IMR-90 (cell line): Measurements from ENCODE around the gene PTPRN2. TPM values are rescaled to one million over a fixed set of nuclear protein-coding genes. Genes with fewer than 3 reads are reported as not detected.

ENCODE experiments used
- ATAC-seq: fragments of 200-7000 bp; cut with Tn5 transposase; 2 replicates; pipeline ENCODE4 v1.9.1; 2020; ENCODE audit warnings: low read depth, mild to moderate bottlenecking, moderate library complexity
- BruUV-seq: library from RNA; stranded (reverse); fragments of 400-500 nt; replicated peaks from 2 replicates; lab custom pipeline; 2021; lab: Mats Ljungman, UMichigan
- CTCF ChIA-PET: fragments of 300-600 bp; formaldehyde crosslinking; extraction: SDS; loops from one replicate; lab custom pipeline; 2021; ENCODE audit warnings: antibody characterized with exemption; lab: Yijun Ruan, JAX
- POLR2A ChIA-PET: fragments of 300-600 bp; sonication (Branson Sonifier 250); formaldehyde crosslinking; loops from one replicate; lab custom pipeline; 2022; ENCODE audit warnings: antibody characterized with exemption; ENCODE audit not compliant: unreplicated experiment; lab: Charles Lee
- DNase-seq: peaks from one replicate; pipeline ENCODE4 v3.0.0; 2013
- H2AFZ ChIP-seq: replicated peaks from 2 replicates; pipeline ENCODE3; 2013; ENCODE audit warnings: low read length, mild to moderate bottlenecking; ENCODE audit not compliant: poor library complexity
- H2AK5ac ChIP-seq: 2 replicates; pipeline ENCODE4 v1.6.1; 2013; ENCODE audit warnings: low read depth, low read length, inconsistent platforms
- H2AK9ac ChIP-seq: replicated peaks from 2 replicates; pipeline ENCODE3; 2013; ENCODE audit warnings: mild to moderate bottlenecking, low read depth, low read length, moderate library complexity; ENCODE audit not compliant: poor library complexity
- H2BK120ac ChIP-seq: 2 replicates; pipeline ENCODE4 v1.6.1; 2013; ENCODE audit warnings: low read depth, low read length, inconsistent platforms
- H2BK15ac ChIP-seq: 3 replicates; pipeline ENCODE4 v1.6.1; 2013; ENCODE audit warnings: low read depth, low read length, inconsistent platforms
- H2BK20ac ChIP-seq: 2 replicates; pipeline ENCODE4 v1.6.1; 2013; ENCODE audit warnings: low read depth, mild to moderate bottlenecking, inconsistent platforms, low read length, moderate library complexity
- H2BK5ac ChIP-seq: 2 replicates; pipeline ENCODE4 v1.6.1; 2013; ENCODE audit warnings: mild to moderate bottlenecking, low read depth, low read length, inconsistent platforms; ENCODE audit not compliant: poor library complexity, severe bottlenecking
- H3K14ac ChIP-seq: replicated peaks from 2 replicates; pipeline ENCODE4 v1.6.1; 2013; ENCODE audit warnings: low read depth, low read length, inconsistent platforms
- H3K18ac ChIP-seq: 2 replicates; pipeline ENCODE4 v1.6.1; 2013; ENCODE audit warnings: low read depth, low read length, control low read depth
- H3K23ac ChIP-seq: 2 replicates; pipeline ENCODE4 v1.6.1; 2013; ENCODE audit warnings: low read depth, low read length, inconsistent platforms
- H3K27ac ChIP-seq: 2 replicates; pipeline ENCODE4 v1.5.1; 2013; ENCODE audit warnings: mild to moderate bottlenecking, control low read depth, low read length; ENCODE audit not compliant: insufficient read depth
- H3K27me3 ChIP-seq: 2 replicates; pipeline ENCODE4 v1.6.1; 2013; ENCODE audit warnings: low read length; ENCODE audit not compliant: control insufficient read depth, insufficient read depth
- H3K36me3 ChIP-seq: 2 replicates; pipeline ENCODE4 v1.6.1; 2013; ENCODE audit warnings: low read length, mixed read lengths; ENCODE audit not compliant: control insufficient read depth, insufficient read depth
- H3K4ac ChIP-seq: 2 replicates; pipeline ENCODE4 v1.6.1; 2013; ENCODE audit warnings: low read depth, low read length, inconsistent platforms
- H3K4me1 ChIP-seq: 2 replicates; pipeline ENCODE4 v1.6.1; 2013; ENCODE audit warnings: low read length, mixed read lengths; ENCODE audit not compliant: control insufficient read depth, insufficient read depth
- H3K4me2 ChIP-seq: 2 replicates; pipeline ENCODE4 v1.6.1; 2013; ENCODE audit warnings: low read depth, mild to moderate bottlenecking, control low read depth, low read length, moderate library complexity
- H3K4me3 ChIP-seq: 2 replicates; pipeline ENCODE4 v1.5.1; 2013; ENCODE audit warnings: low read depth, mild to moderate bottlenecking, control low read depth, low read length, moderate library complexity; ENCODE audit not compliant: insufficient read depth
- H3K56ac ChIP-seq: 2 replicates; pipeline ENCODE4 v1.6.1; 2013; ENCODE audit warnings: low read length, inconsistent platforms; ENCODE audit not compliant: insufficient read depth; ENCODE audit errors: extremely low read depth
- H3K79me1 ChIP-seq, 2 experiments: 2 replicates each; pipeline ENCODE4 v1.6.1; 2013; ENCODE audit warnings: low read length in 2 of 2, inconsistent platforms in 1 of 2, low read depth in 1 of 2
- H3K9ac ChIP-seq: 2 replicates; pipeline ENCODE4 v1.6.1; 2013; ENCODE audit warnings: low read depth, low read length, control low read depth
- H3K9me1 ChIP-seq: 2 replicates; pipeline ENCODE4 v1.6.1; 2013; ENCODE audit warnings: low read length, inconsistent platforms; ENCODE audit not compliant: insufficient read depth
- H3K9me3 ChIP-seq: 2 replicates; pipeline ENCODE4 v1.6.1; 2013; ENCODE audit warnings: low read length; ENCODE audit not compliant: control insufficient read depth, insufficient read depth
- H4K20me1 ChIP-seq: 2 replicates; pipeline ENCODE4 v1.6.1; 2013; ENCODE audit warnings: low read length, inconsistent platforms; ENCODE audit not compliant: insufficient read depth
- H4K5ac ChIP-seq: 2 replicates; pipeline ENCODE4 v1.6.1; 2013; ENCODE audit warnings: mild to moderate bottlenecking, low read depth, low read length, control low read depth
- H4K8ac ChIP-seq, 2 experiments: 2 replicates each; pipeline ENCODE4 v1.6.1; 2013; ENCODE audit warnings: low read depth in 2 of 2, low read length in 2 of 2, control low read depth in 1 of 2, inconsistent platforms in 1 of 2
- H4K91ac ChIP-seq: 2 replicates; pipeline ENCODE4 v1.6.1; 2013; ENCODE audit warnings: low read depth, low read length, inconsistent platforms; ENCODE audit not compliant: insufficient read depth
- BHLHE40 ChIP-seq: fragments of 150-350 bp; IDR thresholded peaks from 2 replicates; pipeline ENCODE4 v1.6.1; 2016; ENCODE audit warnings: mild to moderate bottlenecking, low read depth, low read length
- CTCF ChIP-seq: conservative IDR thresholded peaks from 2 replicates; pipeline ENCODE4 v1.5.1; 2012; ENCODE audit warnings: mild to moderate bottlenecking, low read depth, low read length, improper control_type of control experiment
- MXI1 ChIP-seq: IDR thresholded peaks from 2 replicates; pipeline ENCODE4 v1.6.1; 2012; ENCODE audit warnings: low read depth, mild to moderate bottlenecking, low read length, moderate library complexity, borderline replicate concordance
- POLR2A ChIP-seq: IDR thresholded peaks from 2 replicates; pipeline ENCODE4 v1.6.1; 2012; ENCODE audit warnings: mild to moderate bottlenecking, low read depth, low read length
- RAD21 ChIP-seq: IDR thresholded peaks from 2 replicates; pipeline ENCODE4 v1.6.1; 2012; ENCODE audit warnings: low read length, improper control_type of control experiment
- WGBS, 2 experiments: methylation state at CpG; one replicate each; pipeline versions ENCODE4 v1.1.5 to v1.1.7; 2013; ENCODE audit warnings: missing lambda C conversion rate in 2 of 2; ENCODE audit not compliant: insufficient read length in 1 of 2; ENCODE audit errors: extremely low coverage in 2 of 2; 5-methylcytosine and 5-hydroxymethylcytosine counted together
- dilution Hi-C: fragments of 300-500 bp; cut with HindIII; formaldehyde crosslinking; loops from one replicate; pipeline ENCODE4 v1.14.3; 2018; ENCODE audit warnings: low sequenced_read_pairs; ENCODE audit not compliant: unreplicated experiment
- in situ Hi-C: fragments of 300-500 bp; cut with MboI; formaldehyde crosslinking; loops from 3 replicates; pipeline ENCODE4 v1.14.3; 2019; ENCODE audit warnings: low sequenced_read_pairs, inconsistent platforms, mixed read lengths
- intact Hi-C: fragments of 100-400 bp; cut with micrococcal nuclease; formaldehyde crosslinking; loops from 2 replicates; pipeline ENCODE4 v1.10.0; 2022
- polyA plus RNA-seq, 3 experiments: library from polyadenylated mRNA; depleted of rRNA; stranded (reverse); fragments of >200 nt; gene quantifications; 2 replicates each; pipeline ENCODE4 v1.2.3, GENCODE V29; 2012; ENCODE audit warnings: low replicate concordance in 1 of 3
- total RNA-seq: library from RNA; depleted of rRNA; stranded (reverse); fragments of >200 nt; gene quantifications from 2 replicates; pipeline ENCODE4 v1.2.3, GENCODE V29; 2012

Gene PTPRN2
- total and polyA plus RNA-seq, 2 of the 4 experiments (the other 2 are of a cell fraction): 0.03 TPM; not detected in 1

DNA sequence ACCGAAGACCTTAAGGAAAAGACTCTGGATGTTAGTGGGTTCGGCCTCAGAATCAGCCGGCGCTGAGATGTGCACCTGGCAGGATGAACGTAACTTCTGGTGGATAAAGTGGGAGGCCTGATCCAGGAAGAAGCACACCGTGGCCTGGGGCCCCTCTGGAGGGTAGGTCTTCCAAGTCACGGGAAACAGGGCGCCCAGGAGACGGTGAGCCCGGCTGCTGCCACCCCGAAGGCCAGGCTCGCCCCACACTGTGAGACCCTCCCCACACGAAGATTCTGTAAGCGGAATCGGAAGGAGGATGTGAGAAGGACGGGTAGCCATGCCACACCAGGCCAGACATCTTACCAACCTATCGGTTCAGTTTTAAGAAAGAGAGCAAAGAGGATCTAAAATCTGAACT, 971.8 kb downstream of the PTPRN2 start:
- H2BK20ac ChIP-seq: no peak overlapping the region
- H3K4me3 ChIP-seq: no peak overlapping the region
- no peak overlapping the region for H3K14ac ChIP-seq
- H3K79me1 ChIP-seq: no peaks in the 10 kb centered on the region
- no peak overlapping the region for H3K18ac ChIP-seq
- in situ Hi-C loops: no loop called here
- 63% methylated on average over 8 of the region's 17 CpGs; no CpG with 5 or more reads in 1 of the 2 experiments for WGBS, 2 experiments
- no peaks in the 10 kb centered on the region for H3K9me1 ChIP-seq
- H2AFZ ChIP-seq: no peak overlapping the region
- no peak overlapping the region for H4K91ac ChIP-seq
- no peak overlapping the region for H2BK120ac ChIP-seq
- H4K5ac ChIP-seq: no peak overlapping the region
- BruUV-seq: no TSS peak
- H3K56ac ChIP-seq: no peak overlapping the region
- no peaks in the 10 kb centered on the region for H3K27me3 ChIP-seq
- no peaks in the 10 kb centered on the region for H3K4me1 ChIP-seq
- H3K4me2 ChIP-seq: no peak overlapping the region
- peaks cover 65% of the 10 kb centered on the region for H3K9me3 ChIP-seq
- intact Hi-C loops: no loop called here
- ATAC-seq (no peak), DNase-seq (no peak)
- ChIA-PET POLR2A (no interaction called here), CTCF (no interaction called here)
- H3K4ac ChIP-seq: no peak overlapping the region
- no peak overlapping the region for H2AK5ac ChIP-seq
- H4K20me1 ChIP-seq: no peaks in the 10 kb centered on the region
- H2AK9ac ChIP-seq: no peak overlapping the region
- no peak overlapping the region for H3K27ac ChIP-seq
- TF ChIP-seq MXI1 (no peak), CTCF (no peak), POLR2A (no peak), RAD21 (no peak), BHLHE40 (no peak)
- dilution Hi-C loops: no loop called here
- H3K9ac ChIP-seq: no peak overlapping the region
- H4K8ac ChIP-seq: no peak overlapping the region
- no peak overlapping the region for H2BK5ac ChIP-seq
- no peaks in the 10 kb centered on the region for H3K36me3 ChIP-seq
- H2BK15ac ChIP-seq: no peak overlapping the region
- H3K23ac ChIP-seq: no peak overlapping the region
